ENCODE data around the gene SLC10A7.

Gene SLC10A7

DNA sequence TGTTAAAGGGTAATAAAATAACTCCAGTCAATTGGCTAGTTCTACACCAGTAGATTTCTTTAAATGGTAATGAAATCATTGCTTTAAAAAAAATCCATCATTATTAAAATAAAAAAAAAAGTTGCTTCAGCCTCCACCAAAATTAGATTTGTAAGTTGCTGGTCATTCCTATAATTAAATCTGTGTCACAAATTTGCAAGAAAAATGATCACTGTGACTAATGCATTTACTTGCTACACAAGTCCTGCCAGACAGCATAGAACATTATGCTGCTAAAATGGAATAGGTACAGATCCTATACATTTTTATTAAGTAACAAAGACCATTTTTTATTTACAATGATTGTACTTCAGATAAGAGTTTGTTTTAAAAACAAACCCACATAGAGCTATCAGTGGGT lies 85.8 kb downstream of the SLC10A7 start:
- H3K9me2 ChIP-seq (ENCODE audit: low read depth, low read length): no peaks in the 10 kb centered on the region
- H3K79me2 ChIP-seq (ENCODE audit: insufficient read depth, low read length): no peaks in the 10 kb centered on the region
- H3K9ac ChIP-seq (ENCODE audit: low read length): no peak overlapping the region
- no peaks in the 10 kb centered on the region for H3F3A ChIP-seq (ENCODE audit: insufficient read depth, low read length)
- no peaks in the 10 kb centered on the region for H3K27me3 ChIP-seq (ENCODE audit: insufficient read depth, low read length)
- no peaks in the 10 kb centered on the region for H3K36me3 ChIP-seq (ENCODE audit: insufficient read depth, low read length)
- H2AFZ ChIP-seq (ENCODE audit: low read length): no peak overlapping the region
- H3K4me1 ChIP-seq (ENCODE audit: insufficient read depth, low read length, severe bottlenecking): no peaks in the 10 kb centered on the region
- no peaks in the 10 kb centered on the region for H3K9me3 ChIP-seq (ENCODE audit: low read length)
- H3K27ac ChIP-seq (ENCODE audit: low read depth, low read length, poor library complexity, severe bottlenecking): no peak overlapping the region
- no peak overlapping the region for H3K4me2 ChIP-seq (ENCODE audit: low read length)
- no peaks in the 10 kb centered on the region for H4K20me1 ChIP-seq (ENCODE audit: insufficient read depth, low read length)
- no peak overlapping the region for H3K4me3 ChIP-seq (ENCODE audit: low read depth, low read length, poor library complexity, severe bottlenecking)
- TF ChIP-seq, protein P1, sequence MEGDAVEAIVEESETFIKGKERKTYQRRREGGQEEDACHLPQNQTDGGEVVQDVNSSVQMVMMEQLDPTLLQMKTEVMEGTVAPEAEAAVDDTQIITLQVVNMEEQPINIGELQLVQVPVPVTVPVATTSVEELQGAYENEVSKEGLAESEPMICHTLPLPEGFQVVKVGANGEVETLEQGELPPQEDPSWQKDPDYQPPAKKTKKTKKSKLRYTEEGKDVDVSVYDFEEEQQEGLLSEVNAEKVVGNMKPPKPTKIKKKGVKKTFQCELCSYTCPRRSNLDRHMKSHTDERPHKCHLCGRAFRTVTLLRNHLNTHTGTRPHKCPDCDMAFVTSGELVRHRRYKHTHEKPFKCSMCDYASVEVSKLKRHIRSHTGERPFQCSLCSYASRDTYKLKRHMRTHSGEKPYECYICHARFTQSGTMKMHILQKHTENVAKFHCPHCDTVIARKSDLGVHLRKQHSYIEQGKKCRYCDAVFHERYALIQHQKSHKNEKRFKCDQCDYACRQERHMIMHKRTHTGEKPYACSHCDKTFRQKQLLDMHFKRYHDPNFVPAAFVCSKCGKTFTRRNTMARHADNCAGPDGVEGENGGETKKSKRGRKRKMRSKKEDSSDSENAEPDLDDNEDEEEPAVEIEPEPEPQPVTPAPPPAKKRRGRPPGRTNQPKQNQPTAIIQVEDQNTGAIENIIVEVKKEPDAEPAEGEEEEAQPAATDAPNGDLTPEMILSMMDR (IDR thresholded peaks at IDR 0.05; ENCODE audit: low read length): no peak
- TF ChIP-seq EZH2 (IDR thresholded peaks at IDR 0.05; ENCODE audit: borderline replicate concordance, low read length): no peak

DNA sequence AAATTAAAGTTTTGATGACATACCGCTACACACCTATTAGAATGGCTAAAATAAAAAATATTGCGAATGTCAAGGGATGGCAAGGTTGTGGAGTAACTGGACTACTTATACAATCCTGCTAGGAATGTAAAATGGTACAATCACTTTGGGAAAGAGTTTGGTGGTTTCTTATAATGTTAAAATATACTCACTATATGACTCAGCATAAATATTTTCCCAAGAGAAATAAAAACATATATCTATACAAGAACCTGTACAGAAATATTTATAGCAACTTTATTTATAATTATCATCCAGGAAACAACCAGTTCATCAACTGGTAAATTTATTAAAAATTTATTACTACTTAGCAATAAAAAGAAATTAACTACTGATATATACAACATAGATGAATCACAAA lies 89.7 kb downstream of the SLC10A7 start:
- Histone ChIP-seq H3K9ac (ENCODE audit: low read length) (no peak overlapping the region), H3K79me2 (ENCODE audit: insufficient read depth, low read length) (no peaks in the 10 kb centered on the region), H3K4me2 (ENCODE audit: low read length) (no peak overlapping the region), H3K4me1 (ENCODE audit: insufficient read depth, low read length, severe bottlenecking) (no peaks in the 10 kb centered on the region), H3K27ac (ENCODE audit: low read depth, low read length, poor library complexity, severe bottlenecking) (no peak overlapping the region), H3K9me2 (ENCODE audit: low read depth, low read length) (no peaks in the 10 kb centered on the region), H3K4me3 (ENCODE audit: low read depth, low read length, poor library complexity, severe bottlenecking) (no peak overlapping the region), H3K9me3 (ENCODE audit: low read length) (no peaks in the 10 kb centered on the region), H2AFZ (ENCODE audit: low read length) (no peak overlapping the region), H3K27me3 (ENCODE audit: insufficient read depth, low read length) (no peaks in the 10 kb centered on the region), H4K20me1 (ENCODE audit: insufficient read depth, low read length) (no peaks in the 10 kb centered on the region), H3F3A (ENCODE audit: insufficient read depth, low read length) (no peaks in the 10 kb centered on the region), H3K36me3 (ENCODE audit: insufficient read depth, low read length) (no peaks in the 10 kb centered on the region)
- no peak for TF ChIP-seq EZH2 (IDR thresholded peaks at IDR 0.05; ENCODE audit: borderline replicate concordance, low read length)
- TF ChIP-seq, protein P1 (IDR thresholded peaks at IDR 0.05; ENCODE audit: low read length): no peak

DNA sequence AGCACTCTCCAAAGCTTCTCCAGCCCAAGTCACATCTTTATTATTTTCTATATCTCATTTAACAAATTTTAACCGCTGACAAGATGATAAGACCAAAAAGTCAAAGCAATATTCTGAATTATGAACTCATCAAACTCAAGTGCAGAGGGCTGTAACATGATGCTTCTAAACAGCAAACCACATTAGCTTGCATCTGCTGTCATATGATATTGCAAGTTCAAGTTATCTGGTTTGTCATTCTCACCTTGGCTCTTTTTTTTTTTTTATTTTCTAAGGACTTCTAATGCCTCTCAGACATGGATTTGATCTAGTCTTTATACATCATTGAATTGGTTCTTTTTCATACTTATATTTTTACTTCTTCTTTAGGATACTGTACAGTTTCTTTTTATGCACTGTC lies 93.4 kb downstream of the SLC10A7 start:
- no peaks in the 10 kb centered on the region for H3K27me3 ChIP-seq (ENCODE audit: insufficient read depth, low read length)
- no peak overlapping the region for H3K9ac ChIP-seq (ENCODE audit: low read length)
- no peaks in the 10 kb centered on the region for H3K9me3 ChIP-seq (ENCODE audit: low read length)
- H3K36me3 ChIP-seq (ENCODE audit: insufficient read depth, low read length): no peaks in the 10 kb centered on the region
- TF ChIP-seq, protein P1 (IDR thresholded peaks at IDR 0.05; ENCODE audit: low read length): no peak
- no peak for TF ChIP-seq EZH2 (IDR thresholded peaks at IDR 0.05; ENCODE audit: borderline replicate concordance, low read length)
- no peaks in the 10 kb centered on the region for H3K9me2 ChIP-seq (ENCODE audit: low read depth, low read length)
- no peaks in the 10 kb centered on the region for H3K79me2 ChIP-seq (ENCODE audit: insufficient read depth, low read length)
- H3K4me1 ChIP-seq (ENCODE audit: insufficient read depth, low read length, severe bottlenecking): no peaks in the 10 kb centered on the region
- H3K4me3 ChIP-seq (ENCODE audit: low read depth, low read length, poor library complexity, severe bottlenecking): no peak overlapping the region
- no peak overlapping the region for H3K4me2 ChIP-seq (ENCODE audit: low read length)
- H3K27ac ChIP-seq (ENCODE audit: low read depth, low read length, poor library complexity, severe bottlenecking): no peak overlapping the region
- H4K20me1 ChIP-seq (ENCODE audit: insufficient read depth, low read length): no peaks in the 10 kb centered on the region
- no peak overlapping the region for H2AFZ ChIP-seq (ENCODE audit: low read length)
- no peaks in the 10 kb centered on the region for H3F3A ChIP-seq (ENCODE audit: insufficient read depth, low read length)

All from OCI-LY1 (cell line).